Gastrocnemius medialis (tissue), 4 donors: ENCODE measurements around the gene AGAP1.

ENCODE experiments used
- CTCF ChIP-seq, 5 experiments: fragments of 450-650 bp in 3 of 5; fragments of 200-600 bp in 2 of 5; sonication (generic) in 2 of 5; IDR thresholded peaks in 4 of 5; conservative IDR thresholded peaks in 1 of 5; 1 replicate in 4 of 5; 2 replicates in 1 of 5; pipeline ENCODE4 v1.5.1; 2016 to 2019; ENCODE audit warnings: antibody characterized with exemption in 5 of 5, mild to moderate bottlenecking in 3 of 5, moderate library complexity in 3 of 5
- POLR2A ChIP-seq, 2 donors: fragments of 450-650 bp; IDR thresholded peaks; one replicate each; pipeline ENCODE4 v1.6.1; 2017; ENCODE audit warnings: antibody characterized with exemption in 2 of 2, mild to moderate bottlenecking in 2 of 2, moderate library complexity in 2 of 2

- TF ChIP-seq POLR2A (IDR thresholded peaks at IDR 0.05) (no peak), CTCF (IDR thresholded peaks at IDR 0.05 in 4 of 5, conservative IDR thresholded peaks at IDR 0.05 in 1 of 5) (no peak)
These were observed 514.2 kb downstream of the AGAP1 start for GRCh38 chr2:236008006-236008405.
